ENCODE data around the gene CTU1. TPM values are rescaled to one million over a fixed set of nuclear protein-coding genes. Genes with fewer than 3 reads are reported as not detected.

CTU1 gene
- polyA plus RNA-seq, 4 donors = 2.6 to 4.6 (median 3.0) TPM

DNA sequence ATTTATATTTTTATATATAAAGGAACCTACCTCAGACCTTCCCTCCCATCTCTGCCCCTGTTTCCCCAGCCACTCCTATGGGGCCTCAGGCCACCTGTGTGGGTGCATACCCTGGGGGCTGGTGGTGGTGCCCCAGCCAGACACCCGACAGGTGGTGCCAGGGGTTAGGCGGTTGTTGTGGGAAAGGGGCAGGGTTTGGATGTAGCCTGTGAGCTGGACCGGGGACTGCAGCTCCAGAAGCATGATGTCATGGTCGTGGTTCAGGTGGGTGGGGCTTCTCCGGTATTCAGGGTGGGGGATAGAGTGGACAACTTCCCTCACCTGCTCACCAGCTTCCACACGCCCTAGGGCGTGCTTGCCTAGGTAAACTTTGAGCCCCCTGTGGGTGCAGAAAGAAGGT lies 48.5 kb downstream of the CTU1 start:
- no peak for DNase-seq (ENCODE audit: low read depth in 4 of 4, low spot score in 3 of 4)

DNA sequence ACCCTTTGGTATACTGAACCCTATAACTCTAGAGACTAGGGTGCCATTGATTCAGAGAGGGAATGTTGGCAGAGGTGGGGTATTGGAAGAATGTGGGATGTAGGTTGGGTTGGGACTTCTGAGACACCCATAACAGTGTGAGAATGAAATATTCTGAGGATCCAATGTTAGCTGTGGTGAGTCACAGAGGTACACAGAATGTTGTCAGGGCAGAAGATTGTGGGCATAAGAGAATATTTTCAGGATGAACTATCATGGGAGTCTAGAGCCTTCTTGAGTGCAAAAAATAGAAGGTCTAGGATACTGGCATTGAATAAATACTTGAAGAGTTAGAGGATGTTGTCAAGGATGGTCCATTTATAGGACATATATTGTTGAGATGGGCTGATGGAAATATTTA lies 52.3 kb downstream of the CTU1 start:
- DNase-seq (ENCODE audit: low read depth in 4 of 4, low spot score in 3 of 4) = no peak

Other genes with a start within 250 kb of the CTU1 start
- under 1 TPM in 2 of 4 donors, not detected in 2; 0.03 to 0.24 TPM for gene KLK2, start 235.0 kb downstream of the CTU1 start, polyA plus RNA-seq (ENCODE audit: insufficient read length in 4 of 4)
- under 1 TPM in 2 of 4 donors, not detected in 2; 0.05 to 0.22 TPM for gene KLK4, start 197.0 kb downstream of the CTU1 start, polyA plus RNA-seq (ENCODE audit: insufficient read length in 4 of 4)
- 1 to 10 TPM; 1.3 to 2.6 (median 2.1) TPM for gene KLK5, start 155.4 kb downstream of the CTU1 start, polyA plus RNA-seq (ENCODE audit: insufficient read length in 4 of 4)
- gene KLK6, start 138.8 kb downstream of the CTU1 start, polyA plus RNA-seq (ENCODE audit: insufficient read length in 4 of 4) = 10 to 100 TPM; 36.8 to 53.2 (median 42.2) TPM
- gene KLK7, start 124.5 kb downstream of the CTU1 start, polyA plus RNA-seq (ENCODE audit: insufficient read length in 4 of 4) = 1 to 10 TPM; 5.1 to 9.7 (median 5.6) TPM
- gene KLK8, start 106.8 kb downstream of the CTU1 start, polyA plus RNA-seq (ENCODE audit: insufficient read length in 4 of 4) = 1 to 10 TPM; 2.3 to 3.4 (median 2.6) TPM
- gene KLK10, start 88.7 kb downstream of the CTU1 start, polyA plus RNA-seq (ENCODE audit: insufficient read length in 4 of 4) = under 1 TPM in 3 of 4 donors, not detected in 1; 0.29 to 0.32 (median 0.31) TPM
- under 1 TPM in 3 of 4 donors, not detected in 1; 0.21 to 0.28 (median 0.27) TPM for gene KLK11, start 81.8 kb downstream of the CTU1 start, polyA plus RNA-seq (ENCODE audit: insufficient read length in 4 of 4)
- gene KLK12, start 73.4 kb downstream of the CTU1 start, polyA plus RNA-seq (ENCODE audit: insufficient read length in 4 of 4) = under 1 TPM in 1 of 4 donors, not detected in 3; 0.06 TPM
- gene KLK13, start 43.3 kb downstream of the CTU1 start, polyA plus RNA-seq (ENCODE audit: insufficient read length in 4 of 4) = under 1 TPM; 0.20 to 0.55 (median 0.52) TPM
- under 1 TPM; 0.15 to 0.53 (median 0.28) TPM for gene KLK14, start 25.5 kb downstream of the CTU1 start, polyA plus RNA-seq (ENCODE audit: insufficient read length in 4 of 4)
- 1 to 10 TPM in 3 of 4 donors, under 1 TPM in 1; 0.97 to 2.3 (median 1.3) TPM for gene SIGLEC9, start 16.5 kb upstream of the CTU1 start, polyA plus RNA-seq (ENCODE audit: insufficient read length in 4 of 4)
- under 1 TPM; 0.32 to 0.62 (median 0.43) TPM for gene SIGLEC7, start 33.9 kb upstream of the CTU1 start, polyA plus RNA-seq (ENCODE audit: insufficient read length in 4 of 4)
- 1 to 10 TPM; 1.5 to 2.6 (median 1.5) TPM for gene CD33, start 116.7 kb upstream of the CTU1 start, polyA plus RNA-seq (ENCODE audit: insufficient read length in 4 of 4)
- not detected for gene SIGLECL1, start 142.7 kb upstream of the CTU1 start, polyA plus RNA-seq (ENCODE audit: insufficient read length in 4 of 4)
- gene IGLON5, start 203.2 kb upstream of the CTU1 start, polyA plus RNA-seq (ENCODE audit: insufficient read length in 4 of 4) = 1 to 10 TPM; 2.8 to 4.3 (median 4.0) TPM
- 1 to 10 TPM; 4.3 to 5.2 (median 5.0) TPM for gene VSIG10L, start 233.7 kb upstream of the CTU1 start, polyA plus RNA-seq (ENCODE audit: insufficient read length in 4 of 4)